Stimulated activated naive B cell treated with anti-CD40 and anti-IgM and Interleukin-4, amounts not matched to agents 10 μg/mL and 1 μg/mL and 100 μg/mL, for 72 hours (primary cell): ENCODE data around the gene GPR32.

ENCODE experiments used
- ATAC-seq, 2 donors: fragments of 150-1000 bp; cut with Tn5 transposase; replicated peaks; 2 replicates each; pipeline ENCODE4 v1.10.0; 2021; ENCODE audit warnings: moderate library complexity in 1 of 2
- DNase-seq: peaks from one replicate; pipeline ENCODE4 v3.0.0; 2021
- H3K27ac Mint-ChIP-seq: one replicate; pipeline ENCODE4 v1.8.0; 2022; ENCODE audit warnings: mild to moderate bottlenecking, mixed read lengths
- H3K27me3 Mint-ChIP-seq, 2 donors: one replicate each; pipeline ENCODE4 v1.8.0; 2022; ENCODE audit warnings: mixed read lengths in 2 of 2
- H3K36me3 Mint-ChIP-seq, 2 donors: one replicate each; pipeline ENCODE4 v1.8.0; 2022; ENCODE audit warnings: mixed read lengths in 2 of 2, mild to moderate bottlenecking in 1 of 2
- H3K4me1 Mint-ChIP-seq, 2 donors: one replicate each; pipeline ENCODE4 v1.8.0; 2022; ENCODE audit warnings: mixed read lengths in 2 of 2, mild to moderate bottlenecking in 1 of 2
- H3K4me3 Mint-ChIP-seq, 2 donors: one replicate each; pipeline ENCODE4 v1.8.0; 2022; ENCODE audit warnings: mild to moderate bottlenecking in 2 of 2, mixed read lengths in 2 of 2, moderate library complexity in 1 of 2
- H3K9me3 Mint-ChIP-seq, 2 donors: one replicate each; pipeline ENCODE4 v1.8.0; 2022; ENCODE audit warnings: mixed read lengths in 2 of 2, mild to moderate bottlenecking in 1 of 2

The GPR32 gene

DNA sequence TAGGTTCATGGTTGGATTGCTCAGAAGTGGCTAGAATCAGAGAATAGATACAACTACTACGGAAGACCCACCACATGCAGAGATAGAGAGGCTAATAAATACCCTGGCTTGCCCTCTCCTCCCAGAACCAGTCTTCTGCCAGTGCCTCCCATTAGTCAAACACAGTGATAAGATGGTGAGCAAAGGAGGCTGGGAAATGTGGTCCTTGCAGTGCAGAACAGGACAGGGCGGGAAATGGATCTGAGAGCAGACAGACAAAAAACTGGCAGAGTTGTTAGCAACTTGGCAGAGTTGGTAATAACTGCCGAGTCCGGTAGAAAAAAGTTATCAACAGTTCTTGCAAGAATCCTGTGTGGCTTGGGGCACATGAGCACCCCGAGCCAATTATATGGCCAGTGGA, 44.6 kb downstream of the GPR32 start:
- peaks cover 6 to 9% of the 10 kb centered on the region in 2 donors for H3K9me3 Mint-ChIP-seq
- H3K4me3 Mint-ChIP-seq, result no peak overlapping the region
- H3K27me3 Mint-ChIP-seq, result peaks cover 45 to 67% of the 10 kb centered on the region in 2 donors
- DNase-seq (no peak), ATAC-seq (no peak)
- H3K4me1 Mint-ChIP-seq, result peaks cover 33 to 39% of the 10 kb centered on the region in 2 donors
- no peak overlapping the region for H3K27ac Mint-ChIP-seq
- H3K36me3 Mint-ChIP-seq, result peaks cover 7 to 13% of the 10 kb centered on the region in 2 donors

- ATAC-seq, result no peak
- Mint-ChIP-seq H3K4me3 (no peak overlapping the region), H3K4me1 (peaks cover 38 to 45% of the 10 kb centered on the region in 2 donors), H3K27me3 (peaks cover 48 to 67% of the 10 kb centered on the region in 2 donors), H3K9me3 (peaks cover 5 to 7% of the 10 kb centered on the region in 2 donors), H3K27ac (no peak overlapping the region), H3K36me3 (peaks cover 7 to 13% of the 10 kb centered on the region in 2 donors)
- DNase-seq, result no peak
These were observed 45.2 kb downstream of the GPR32 start for GRCh38 chr19:50815439-50815838.

- H3K4me1 Mint-ChIP-seq, result peaks cover 59 to 69% of the 10 kb centered on the region in 2 donors
- H3K4me3 Mint-ChIP-seq, result peak overlapping the region; percentile 79 to 89
These were observed 47.9 kb downstream of the GPR32 start for GRCh38 chr19:50817941-50818858.

GRCh38 chr19:50818859-50819472, 48.7 kb downstream of the GPR32 start:
- ATAC-seq (no peak), DNase-seq (no peak)
- H3K4me1 Mint-ChIP-seq, result peaks cover 62 to 69% of the 10 kb centered on the region in 2 donors
- peaks cover 61 to 75% of the 10 kb centered on the region in 2 donors for H3K27me3 Mint-ChIP-seq
- peak overlapping the region; percentile 79 to 89 for H3K4me3 Mint-ChIP-seq
- peak overlapping the region; percentile 64 for H3K27ac Mint-ChIP-seq
- peaks cover 4% of the 10 kb centered on the region in 2 donors for H3K9me3 Mint-ChIP-seq
- peaks cover 7 to 13% of the 10 kb centered on the region in 2 donors for H3K36me3 Mint-ChIP-seq

More at GRCh38 chr19:50817941-50818858, 47.9 kb downstream of the GPR32 start:
- peaks cover 7 to 13% of the 10 kb centered on the region in 2 donors for H3K36me3 Mint-ChIP-seq
- peak overlapping the region; percentile 70 for H3K27ac Mint-ChIP-seq
- peaks cover 61 to 74% of the 10 kb centered on the region in 2 donors for H3K27me3 Mint-ChIP-seq
- peaks cover 4% of the 10 kb centered on the region in 2 donors for H3K9me3 Mint-ChIP-seq
- ATAC-seq (peak; percentile 58 to 64), DNase-seq (peak; percentile 66)

DNA sequence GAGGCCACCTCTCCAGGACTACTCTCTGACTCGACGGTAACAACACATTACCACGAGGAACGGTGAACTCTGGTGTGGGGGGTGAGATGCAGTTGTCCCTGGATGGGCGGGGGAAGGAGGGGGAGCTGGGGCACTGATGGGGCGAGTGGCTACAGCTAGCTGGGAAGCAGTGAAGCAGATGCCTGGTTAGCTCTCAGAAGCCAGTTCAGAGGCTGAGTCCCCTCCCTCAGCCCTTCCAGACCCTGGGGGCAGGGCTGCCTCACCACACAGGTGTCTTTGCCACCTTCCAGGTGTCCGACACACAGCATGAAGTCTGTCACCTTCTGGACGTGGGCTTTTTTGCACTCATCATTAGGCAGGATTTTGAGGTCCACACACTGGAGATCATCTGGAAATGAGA, 49.4 kb downstream of the GPR32 start:
- peaks cover 7 to 13% of the 10 kb centered on the region in 2 donors for H3K36me3 Mint-ChIP-seq
- H3K27ac Mint-ChIP-seq, result no peak overlapping the region
- peak overlapping the region; percentile 81 to 89 for H3K4me3 Mint-ChIP-seq
- peaks cover 57 to 71% of the 10 kb centered on the region in 2 donors for H3K27me3 Mint-ChIP-seq
- DNase-seq (no peak), ATAC-seq (no peak)
- H3K9me3 Mint-ChIP-seq, result peaks cover 4% of the 10 kb centered on the region in 2 donors
- H3K4me1 Mint-ChIP-seq, result peaks cover 62 to 69% of the 10 kb centered on the region in 2 donors

DNA sequence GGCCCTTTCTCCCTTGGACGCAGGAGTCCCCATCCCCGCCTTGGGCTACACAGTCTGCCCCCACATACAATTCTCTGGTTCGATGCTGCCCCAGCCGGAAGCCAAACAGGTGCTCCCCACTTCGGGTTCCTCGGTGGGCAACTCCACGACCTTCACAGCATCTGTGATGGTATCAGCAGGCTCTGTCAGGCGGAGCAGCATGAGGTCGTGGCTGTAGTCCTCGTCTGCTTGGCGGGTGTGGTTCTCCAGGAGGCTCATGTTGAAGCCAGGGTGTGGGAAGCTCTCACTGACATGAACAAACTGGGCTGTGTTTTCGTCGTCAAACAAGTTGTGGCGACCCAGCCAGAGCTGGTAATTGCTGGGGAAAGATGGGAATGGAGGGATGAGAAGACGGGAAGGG, 49.8 kb downstream of the GPR32 start:
- H3K27ac Mint-ChIP-seq, result no peak overlapping the region
- no peak for ATAC-seq
- peaks cover 62 to 69% of the 10 kb centered on the region in 2 donors for H3K4me1 Mint-ChIP-seq

DNA sequence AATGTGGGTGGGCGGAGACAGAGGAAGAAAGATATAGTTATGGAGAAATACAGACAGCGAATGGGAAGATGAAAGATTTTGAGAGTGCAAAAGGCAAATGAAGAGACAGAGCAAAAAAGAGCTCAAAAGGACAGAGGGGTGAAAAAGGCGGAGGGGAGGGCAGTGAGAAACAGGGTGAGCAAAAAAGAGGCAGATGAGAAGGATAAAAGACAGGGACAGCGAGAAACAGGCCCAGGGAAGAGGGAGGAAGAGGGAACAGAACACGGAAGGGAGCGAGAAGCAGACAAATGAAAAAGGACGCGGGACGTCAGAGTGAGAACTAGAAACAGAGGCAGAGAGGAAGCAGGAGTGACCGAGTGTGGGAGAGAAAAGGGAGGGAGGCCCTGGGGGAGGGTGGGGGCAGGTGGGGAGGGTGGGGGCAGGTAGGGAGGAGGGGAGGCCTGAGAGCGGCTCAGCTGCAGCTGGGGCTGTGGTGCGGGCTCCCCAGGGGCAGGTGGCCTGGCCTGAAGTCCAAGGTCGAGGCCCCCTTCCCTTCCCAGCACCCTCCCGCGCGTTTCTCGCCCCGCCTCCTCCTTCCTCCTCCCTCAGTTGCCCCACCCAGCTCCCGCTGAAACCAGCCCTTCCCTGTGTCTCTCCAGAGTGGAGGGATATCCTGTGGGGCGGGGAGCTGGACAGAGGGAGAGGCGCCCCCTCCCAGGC, 50.4 kb downstream of the GPR32 start:
- Mint-ChIP-seq H3K27ac (peak overlapping the region; percentile 68), H3K36me3 (peaks cover 7 to 13% of the 10 kb centered on the region in 2 donors), H3K4me1 (peaks cover 62 to 69% of the 10 kb centered on the region in 2 donors), H3K4me3 (peak overlapping the region; percentile 78 to 81), H3K9me3 (peaks cover 3 to 4% of the 10 kb centered on the region in 2 donors), H3K27me3 (peaks cover 52 to 61% of the 10 kb centered on the region in 2 donors)
- DNase-seq, result no peak
- ATAC-seq, result no peak

More for the DNA sequence above, 49.8 kb downstream of the GPR32 start:
- DNase-seq, result no peak
- peaks cover 7 to 13% of the 10 kb centered on the region in 2 donors for H3K36me3 Mint-ChIP-seq
- H3K9me3 Mint-ChIP-seq, result peaks cover 4% of the 10 kb centered on the region in 2 donors
- H3K4me3 Mint-ChIP-seq, result peak overlapping the region; percentile 78 to 81
- H3K27me3 Mint-ChIP-seq, result peaks cover 52 to 66% of the 10 kb centered on the region in 2 donors

GRCh38 chr19:50821248-50821612, 51.0 kb downstream of the GPR32 start:
- Mint-ChIP-seq H3K27me3 (peaks cover 53 to 63% of the 10 kb centered on the region in 2 donors), H3K27ac (peak overlapping the region; percentile 2), H3K4me3 (peak overlapping the region; percentile 8 to 51), H3K9me3 (peaks cover 2% of the 10 kb centered on the region in 2 donors), H3K4me1 (peaks cover 59 to 67% of the 10 kb centered on the region in 2 donors), H3K36me3 (peaks cover 5 to 10% of the 10 kb centered on the region in 2 donors)
- DNase-seq (no peak), ATAC-seq (no peak)
